Left lung (tissue), 10 donors: Measurements from ENCODE around the gene ATP10A. TPM values are rescaled to one million over a fixed set of nuclear protein-coding genes. Genes with fewer than 3 reads are reported as not detected.

ENCODE experiments used
- ATAC-seq: fragments of 200-7000 bp; cut with Tn5 transposase; one replicate; pipeline ENCODE4 v1.9.1; 2020; ENCODE audit warnings: moderate library complexity
- DNase-seq, 4 donors: peaks; one replicate each; pipeline ENCODE4 v3.0.0-alpha.2; 2013 to 2020
- H3K27ac ChIP-seq, 2 donors: fragments of 200-600 bp; sonication (generic) in 1 of 2; one replicate each; pipeline versions ENCODE4 v1.5.0 to v1.8.0; 2020 to 2021
- H3K27me3 ChIP-seq, 2 donors: fragments of 200-600 bp; sonication (generic) in 1 of 2; one replicate each; pipeline versions ENCODE4 v1.5.0 to v1.8.0; 2020 to 2021
- H3K36me3 ChIP-seq, 2 donors: fragments of 200-600 bp; sonication (generic) in 1 of 2; one replicate each; pipeline versions ENCODE4 v1.5.0 to v1.8.0; 2020 to 2021
- H3K4me1 ChIP-seq, 2 donors: fragments of 200-600 bp; one replicate each; pipeline ENCODE4 v1.8.0; 2021
- H3K4me3 ChIP-seq, 2 donors: fragments of 200-600 bp; sonication (generic) in 1 of 2; one replicate each; pipeline versions ENCODE4 v1.5.0 to v1.8.0; 2020 to 2021; ENCODE audit warnings: mild to moderate bottlenecking in 1 of 2
- H3K9me3 ChIP-seq, 2 donors: fragments of 200-600 bp; sonication (generic) in 1 of 2; one replicate each; pipeline versions ENCODE4 v1.5.0 to v1.8.0; 2020 to 2021
- intact Hi-C, 2 donors: fragments of 100-400 bp; cut with DNase I; formaldehyde crosslinking; loops; one replicate each; pipeline versions ENCODE4 v1.11.2 to v1.14.2; 2022
- polyA plus RNA-seq, 6 donors: library from polyadenylated mRNA; unstranded; fragments of 120-200 nt; gene quantifications; one replicate each; pipeline ENCODE4 v1.2.1, GENCODE V29; 2013; ENCODE audit not compliant: insufficient read length in 6 of 6
- total RNA-seq, 2 donors: library from RNA; stranded (reverse); fragmentation: NEBNext Ultra II Directional; extraction: Animal tissue kit (Norgen Biotek cat#: 25700); gene quantifications; one replicate each; pipeline ENCODE4 v1.2.1, GENCODE V29; 2021
- TF ChIP-seq, protein P1 (sequence below), 2 donors: fragments of 200-600 bp; sonication (generic) in 1 of 2; IDR thresholded peaks; one replicate each; pipeline versions ENCODE4 v1.5.0 to v1.8.0; 2021; ENCODE audit warnings: antibody characterized with exemption in 2 of 2
- donor health status: DM: no; HTN: yes; CAD: no.
- donor health status: DM: no; HTN: no; CAD: no.

ATP10A gene
- total and polyA plus RNA-seq, 8 donors: 0.70 to 46.1 (median 0.87) TPM

DNA sequence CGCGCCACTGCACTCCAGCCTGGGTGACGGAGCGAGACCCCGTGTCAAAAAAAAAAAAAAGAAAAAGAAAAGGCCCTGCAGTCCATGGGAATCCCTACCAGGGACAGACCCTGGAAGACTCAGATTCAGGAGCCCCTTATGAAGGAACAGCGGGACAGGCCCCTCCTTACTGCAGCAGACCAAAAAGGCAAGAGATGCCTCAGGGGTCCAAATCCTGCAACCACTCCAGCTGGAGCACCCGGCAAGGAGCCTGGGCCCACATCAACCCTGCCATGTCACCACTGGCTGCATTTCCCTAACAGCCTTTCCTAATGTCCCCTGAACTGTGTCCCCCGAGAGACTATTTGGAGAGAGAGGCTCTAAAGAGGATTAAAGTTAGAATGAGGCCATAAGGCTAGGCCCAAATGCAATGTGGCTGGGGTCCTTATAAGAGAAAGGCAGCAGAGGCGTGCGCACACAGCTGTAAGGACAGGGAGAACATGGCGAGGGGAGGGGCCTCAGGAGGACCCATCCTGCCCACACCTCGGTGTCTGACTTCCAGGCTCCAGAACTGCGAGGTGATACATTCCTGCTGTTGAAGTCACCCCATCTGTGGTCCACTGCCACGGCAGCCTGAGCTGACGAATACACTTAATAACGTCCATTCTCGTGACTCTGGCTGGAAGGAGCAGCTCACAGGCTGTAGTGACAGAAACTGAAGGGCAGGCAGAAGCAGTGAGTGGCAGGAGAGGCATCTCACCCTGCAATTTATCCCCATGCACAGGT is 78.1 kb downstream of the ATP10A start:
- TF ChIP-seq, protein P1, sequence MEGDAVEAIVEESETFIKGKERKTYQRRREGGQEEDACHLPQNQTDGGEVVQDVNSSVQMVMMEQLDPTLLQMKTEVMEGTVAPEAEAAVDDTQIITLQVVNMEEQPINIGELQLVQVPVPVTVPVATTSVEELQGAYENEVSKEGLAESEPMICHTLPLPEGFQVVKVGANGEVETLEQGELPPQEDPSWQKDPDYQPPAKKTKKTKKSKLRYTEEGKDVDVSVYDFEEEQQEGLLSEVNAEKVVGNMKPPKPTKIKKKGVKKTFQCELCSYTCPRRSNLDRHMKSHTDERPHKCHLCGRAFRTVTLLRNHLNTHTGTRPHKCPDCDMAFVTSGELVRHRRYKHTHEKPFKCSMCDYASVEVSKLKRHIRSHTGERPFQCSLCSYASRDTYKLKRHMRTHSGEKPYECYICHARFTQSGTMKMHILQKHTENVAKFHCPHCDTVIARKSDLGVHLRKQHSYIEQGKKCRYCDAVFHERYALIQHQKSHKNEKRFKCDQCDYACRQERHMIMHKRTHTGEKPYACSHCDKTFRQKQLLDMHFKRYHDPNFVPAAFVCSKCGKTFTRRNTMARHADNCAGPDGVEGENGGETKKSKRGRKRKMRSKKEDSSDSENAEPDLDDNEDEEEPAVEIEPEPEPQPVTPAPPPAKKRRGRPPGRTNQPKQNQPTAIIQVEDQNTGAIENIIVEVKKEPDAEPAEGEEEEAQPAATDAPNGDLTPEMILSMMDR (IDR thresholded peaks at IDR 0.05): no peak
- ATAC-seq (peak; percentile 21), DNase-seq (no peak)
- peaks cover 16 to 39% of the 10 kb centered on the region in 2 donors for H3K4me1 ChIP-seq
- H3K27me3 ChIP-seq: no peaks in the 10 kb centered on the region
- intact Hi-C loops: no loop called here
- no peak overlapping the region for H3K4me3 ChIP-seq
- no peaks in the 10 kb centered on the region for H3K9me3 ChIP-seq
- peak overlapping the region in 1 of 2 donors; percentile 33 for H3K27ac ChIP-seq
- H3K36me3 ChIP-seq: peaks cover 0 to 4% of the 10 kb centered on the region in 2 donors

DNA sequence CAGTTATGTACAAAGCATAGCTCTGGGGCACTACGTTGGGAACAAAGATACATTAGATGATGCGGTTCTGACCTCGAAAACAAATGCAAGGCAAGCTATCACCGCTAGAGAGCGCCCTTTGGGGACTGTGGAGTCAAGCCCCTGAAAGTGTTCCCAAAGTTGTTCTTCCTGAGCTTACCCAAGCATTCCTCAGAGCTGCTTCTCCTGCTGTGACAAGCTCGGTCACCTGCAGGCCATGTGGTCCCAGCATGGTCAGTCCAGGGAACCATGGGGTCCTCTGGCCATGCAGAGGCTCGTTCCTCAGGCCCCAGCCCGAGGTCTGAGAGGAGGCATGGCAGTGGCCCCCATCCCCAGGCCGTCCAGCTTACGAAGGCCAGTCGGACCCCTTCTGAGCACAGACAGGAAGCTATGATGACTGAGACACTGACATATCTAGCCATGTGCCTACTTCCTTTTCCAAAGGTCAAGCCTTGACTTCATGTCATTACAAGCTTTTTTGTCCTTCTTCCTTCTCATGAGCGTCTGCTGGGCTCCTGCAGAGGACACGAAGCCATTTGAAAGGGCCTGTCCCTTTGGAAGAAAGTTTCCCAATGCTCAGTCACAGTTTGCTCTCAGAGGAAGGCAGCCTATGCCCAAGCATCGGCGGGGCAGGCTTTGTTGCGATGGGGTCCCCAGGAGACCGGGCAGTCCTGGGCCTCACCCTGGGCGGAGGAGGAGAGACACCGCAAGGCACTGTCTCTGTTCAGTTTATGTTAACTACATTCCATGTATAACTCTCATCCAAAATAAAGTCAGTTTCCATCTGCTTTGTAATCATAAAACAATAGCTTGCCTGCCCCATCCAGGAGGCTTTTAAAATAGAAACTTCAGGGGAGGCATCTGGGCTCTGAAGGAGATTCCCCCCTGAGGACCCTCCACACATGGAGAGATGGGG is 79.3 kb downstream of the ATP10A start:
- peaks cover 0 to 7% of the 10 kb centered on the region in 2 donors for H3K36me3 ChIP-seq
- H3K4me3 ChIP-seq: no peak overlapping the region
- H3K27ac ChIP-seq: no peak overlapping the region
- DNase-seq (no peak), ATAC-seq (no peak)
- TF ChIP-seq, protein P1 (IDR thresholded peaks at IDR 0.05): no peak
- H3K4me1 ChIP-seq: peaks cover 16 to 30% of the 10 kb centered on the region in 2 donors
- intact Hi-C loops: no loop called here
- H3K9me3 ChIP-seq: no peaks in the 10 kb centered on the region
- H3K27me3 ChIP-seq: no peaks in the 10 kb centered on the region

DNA sequence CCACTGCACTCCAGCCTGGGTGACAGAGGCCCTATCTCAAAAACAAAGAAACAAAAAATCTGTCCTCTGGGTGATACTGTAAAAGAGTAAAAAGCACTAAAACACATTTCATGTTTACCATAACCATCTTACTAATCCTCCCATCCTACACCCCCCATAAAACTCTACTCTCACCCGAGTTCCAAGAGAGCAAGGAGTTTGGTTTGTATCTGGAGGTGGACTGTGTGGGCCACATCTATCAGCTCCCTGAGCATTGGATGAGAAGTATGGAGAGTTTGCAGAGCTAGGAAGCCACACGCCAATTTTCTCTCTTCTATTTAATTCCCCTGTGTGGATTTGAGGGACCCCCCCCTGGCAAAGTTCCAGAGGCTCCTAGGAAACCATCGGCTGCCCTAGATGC is 80.0 kb downstream of the ATP10A start:
- ATAC-seq: no peak
- no peaks in the 10 kb centered on the region for H3K27me3 ChIP-seq
- H3K9me3 ChIP-seq: no peaks in the 10 kb centered on the region
- DNase-seq: no peak
- TF ChIP-seq, protein P1 (IDR thresholded peaks at IDR 0.05): no peak
- no peak overlapping the region for H3K27ac ChIP-seq
- H3K4me3 ChIP-seq: no peak overlapping the region
- intact Hi-C loops: no loop called here
- H3K4me1 ChIP-seq: peaks cover 13 to 26% of the 10 kb centered on the region in 2 donors
- peaks cover 0 to 7% of the 10 kb centered on the region in 2 donors for H3K36me3 ChIP-seq

DNA sequence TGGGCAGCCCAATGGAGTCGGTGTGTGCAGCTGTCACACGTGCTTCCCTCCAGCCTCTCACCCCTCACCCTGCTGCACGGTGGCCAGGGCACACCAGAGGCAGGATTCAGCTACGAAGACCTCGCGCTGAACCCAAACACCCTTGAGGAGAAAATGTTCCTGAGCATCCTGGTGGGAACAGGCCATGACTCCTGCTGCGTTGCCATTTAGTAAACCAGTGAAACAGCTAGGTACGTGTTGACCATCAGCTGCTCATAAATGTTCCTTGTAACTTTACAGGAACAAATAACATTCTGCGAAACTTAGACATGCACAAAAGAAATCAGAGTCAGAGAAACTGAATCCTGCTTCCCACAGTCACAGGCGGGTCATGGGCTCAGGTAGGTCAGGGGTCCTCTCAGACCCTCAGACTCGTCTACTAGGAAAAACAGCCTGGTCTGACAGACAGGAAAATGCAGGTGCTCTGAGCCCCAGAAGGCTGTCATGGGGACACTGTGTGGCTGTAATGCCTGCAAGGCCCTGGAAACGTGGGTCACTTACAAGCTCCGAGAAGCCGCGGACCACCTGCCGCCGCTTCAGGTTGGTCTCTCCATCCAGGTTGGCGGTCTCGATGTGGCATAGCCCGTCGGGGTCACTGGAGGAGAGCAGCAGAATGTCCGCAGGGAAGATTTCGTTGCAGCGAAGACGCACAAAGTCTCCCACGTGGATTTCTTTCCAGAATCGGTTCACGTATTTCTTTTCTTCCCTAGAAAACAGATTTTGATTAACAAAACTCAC is 82.5 kb downstream of the ATP10A start:
- no peak overlapping the region for H3K27ac ChIP-seq
- no peaks in the 10 kb centered on the region for H3K9me3 ChIP-seq
- TF ChIP-seq, protein P1 (IDR thresholded peaks at IDR 0.05): no peak
- H3K27me3 ChIP-seq: no peaks in the 10 kb centered on the region
- peaks cover 0 to 7% of the 10 kb centered on the region in 2 donors for H3K36me3 ChIP-seq
- peak in 1 of 4 donors; percentile 31 for DNase-seq
- intact Hi-C loops: no loop called here
- peaks cover 3 to 14% of the 10 kb centered on the region in 2 donors for H3K4me1 ChIP-seq
- ATAC-seq: no peak
- no peak overlapping the region for H3K4me3 ChIP-seq
